DND-41 (cell line): ENCODE data around the gene PTER.
A peak's percentile ranks its signal among the peaks of the same experiment; 100 is the strongest.

Experiments used
- ATAC-seq: fragments of 200-7000 bp; cut with Tn5 transposase; 3 replicates; pipeline ENCODE4 v1.9.1; 2021; ENCODE audit warnings: low read depth; ENCODE audit not compliant: insufficient read depth
- DNase-seq: peaks from one replicate; pipeline ENCODE4 v3.0.0-alpha.2; 2020
- H2AFZ ChIP-seq: 2 replicates; pipeline ENCODE4 v1.6.0; 2012; ENCODE audit warnings: low read depth, low read length
- H3K27ac ChIP-seq: 2 replicates; pipeline ENCODE4 v1.5.1; 2012; ENCODE audit warnings: low read length, inconsistent platforms
- H3K27me3 ChIP-seq: fragments of 200-600 bp; sonication (generic); 2 replicates; pipeline ENCODE4 v1.6.0; 2012; ENCODE audit warnings: low read length, mild to moderate bottlenecking, inconsistent platforms; ENCODE audit not compliant: insufficient read depth, poor library complexity
- H3K36me3 ChIP-seq: 2 replicates; pipeline ENCODE4 v1.5.1; 2012; ENCODE audit warnings: low read length, inconsistent platforms; ENCODE audit not compliant: insufficient read depth
- H3K4me1 ChIP-seq: 2 replicates; pipeline ENCODE4 v1.5.1; 2012; ENCODE audit warnings: mild to moderate bottlenecking, low read length; ENCODE audit not compliant: insufficient read depth
- H3K4me2 ChIP-seq: 2 replicates; pipeline ENCODE4 v1.6.0; 2012; ENCODE audit warnings: mild to moderate bottlenecking, moderate library complexity, low read length, inconsistent platforms; ENCODE audit not compliant: insufficient read depth
- H3K4me3 ChIP-seq, 2 experiments: fragments of 200-600 bp in 1 of 2; shearing (Covaris generic) in 1 of 2; 2 replicates each; pipeline ENCODE4 v1.5.1; 2012 to 2016; ENCODE audit warnings: inconsistent platforms in 2 of 2, low read length in 2 of 2, mild to moderate bottlenecking in 2 of 2, low read depth in 1 of 2, moderate library complexity in 1 of 2
- H3K79me2 ChIP-seq: 2 replicates; pipeline ENCODE4 v1.6.0; 2012; ENCODE audit warnings: low read length, inconsistent platforms; ENCODE audit not compliant: insufficient read depth
- H3K9ac ChIP-seq: 2 replicates; pipeline ENCODE4 v1.6.0; 2012; ENCODE audit warnings: low read depth, mild to moderate bottlenecking, inconsistent platforms, low read length, moderate library complexity
- H3K9me3 ChIP-seq: 2 replicates; pipeline ENCODE4 v1.5.1; 2012; ENCODE audit warnings: low read length, moderate library complexity, mild to moderate bottlenecking, inconsistent platforms; ENCODE audit not compliant: insufficient read depth, severe bottlenecking
- H4K20me1 ChIP-seq: 2 replicates; pipeline ENCODE4 v1.6.0; 2012; ENCODE audit warnings: low read length; ENCODE audit not compliant: insufficient read depth
- EZH2 ChIP-seq: IDR thresholded peaks from 3 replicates; pipeline ENCODE4 v1.6.1; 2012; ENCODE audit warnings: borderline replicate concordance, low read depth, mild to moderate bottlenecking, moderate library complexity, low read length, inconsistent platforms; ENCODE audit not compliant: severe bottlenecking
- TF ChIP-seq, protein P1 (sequence below): IDR thresholded peaks from 2 replicates; pipeline ENCODE4 v1.5.1; 2012; ENCODE audit warnings: borderline replicate concordance, low read length, moderate library complexity, mild to moderate bottlenecking; ENCODE audit not compliant: poor library complexity, severe bottlenecking; ENCODE audit errors: extremely low read depth

PTER gene

DNA sequence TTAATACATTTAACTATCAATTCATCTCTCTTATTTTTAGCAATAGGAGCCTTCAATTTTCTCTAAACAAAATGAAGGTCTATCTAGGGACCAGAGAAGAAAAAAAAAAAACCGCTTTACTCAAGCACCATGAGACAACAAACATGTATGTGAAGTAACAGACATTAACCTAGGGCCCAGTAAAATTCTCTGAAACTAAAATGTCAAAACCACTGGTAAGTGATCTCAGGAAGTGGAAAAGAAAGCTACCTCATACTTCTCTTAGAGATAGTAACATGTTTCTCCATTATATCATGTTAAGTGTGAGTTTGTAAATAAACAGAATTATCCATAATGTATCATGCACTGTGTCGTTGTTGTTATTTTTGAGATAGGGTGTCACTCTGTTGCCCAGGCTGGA lies 35.4 kb upstream of the PTER start:
- ATAC-seq: no peak
- H3K36me3 ChIP-seq: no peaks in the 10 kb centered on the region
- H3K4me3 ChIP-seq: no peak overlapping the region
- no peak for DNase-seq
- H4K20me1 ChIP-seq: no peaks in the 10 kb centered on the region
- H3K4me1 ChIP-seq: no peaks in the 10 kb centered on the region
- H3K27ac ChIP-seq: no peak overlapping the region
- H3K79me2 ChIP-seq: no peaks in the 10 kb centered on the region
- H3K9ac ChIP-seq: no peak overlapping the region
- H3K4me2 ChIP-seq: no peak overlapping the region
- no peaks in the 10 kb centered on the region for H3K9me3 ChIP-seq
- H3K27me3 ChIP-seq: no peaks in the 10 kb centered on the region
- no peak overlapping the region for H2AFZ ChIP-seq
- no peak for TF ChIP-seq EZH2
- TF ChIP-seq, protein P1, sequence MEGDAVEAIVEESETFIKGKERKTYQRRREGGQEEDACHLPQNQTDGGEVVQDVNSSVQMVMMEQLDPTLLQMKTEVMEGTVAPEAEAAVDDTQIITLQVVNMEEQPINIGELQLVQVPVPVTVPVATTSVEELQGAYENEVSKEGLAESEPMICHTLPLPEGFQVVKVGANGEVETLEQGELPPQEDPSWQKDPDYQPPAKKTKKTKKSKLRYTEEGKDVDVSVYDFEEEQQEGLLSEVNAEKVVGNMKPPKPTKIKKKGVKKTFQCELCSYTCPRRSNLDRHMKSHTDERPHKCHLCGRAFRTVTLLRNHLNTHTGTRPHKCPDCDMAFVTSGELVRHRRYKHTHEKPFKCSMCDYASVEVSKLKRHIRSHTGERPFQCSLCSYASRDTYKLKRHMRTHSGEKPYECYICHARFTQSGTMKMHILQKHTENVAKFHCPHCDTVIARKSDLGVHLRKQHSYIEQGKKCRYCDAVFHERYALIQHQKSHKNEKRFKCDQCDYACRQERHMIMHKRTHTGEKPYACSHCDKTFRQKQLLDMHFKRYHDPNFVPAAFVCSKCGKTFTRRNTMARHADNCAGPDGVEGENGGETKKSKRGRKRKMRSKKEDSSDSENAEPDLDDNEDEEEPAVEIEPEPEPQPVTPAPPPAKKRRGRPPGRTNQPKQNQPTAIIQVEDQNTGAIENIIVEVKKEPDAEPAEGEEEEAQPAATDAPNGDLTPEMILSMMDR: no peak

DNA sequence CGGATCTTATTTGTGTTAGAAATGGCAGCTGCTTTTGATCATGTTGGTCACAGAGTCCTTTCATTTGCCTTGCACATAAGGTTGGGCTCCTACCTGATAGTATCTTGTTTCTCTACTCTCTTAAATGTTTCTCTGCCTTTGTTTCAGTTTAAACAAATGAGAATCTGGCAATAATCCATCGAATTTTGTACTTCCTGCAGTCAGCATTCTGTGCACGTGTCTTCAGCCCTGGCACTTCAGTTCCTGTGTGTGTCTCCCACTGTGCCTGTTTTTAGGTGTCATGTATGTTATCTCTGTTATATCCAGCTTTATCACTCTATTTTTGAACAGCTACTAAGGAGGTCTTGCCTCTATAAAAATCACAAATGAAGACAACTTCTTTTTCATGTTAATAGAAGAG lies 28.4 kb upstream of the PTER start:
- Histone ChIP-seq H3K27ac (no peak overlapping the region), H3K27me3 (no peaks in the 10 kb centered on the region), H3K36me3 (no peaks in the 10 kb centered on the region), H3K4me1 (peaks cover 5% of the 10 kb centered on the region; the same call in 1 of the 2 replicates), H3K9ac (no peak overlapping the region), H3K9me3 (no peaks in the 10 kb centered on the region), H3K4me3 (no peak overlapping the region), H3K4me2 (peak overlapping the region; percentile 4; the same call in 1 of the 2 replicates), H2AFZ (no peak overlapping the region), H3K79me2 (no peaks in the 10 kb centered on the region), H4K20me1 (no peaks in the 10 kb centered on the region)
- no peak for TF ChIP-seq EZH2
- TF ChIP-seq, protein P1: no peak
- DNase-seq (no peak), ATAC-seq (no peak)

DNA sequence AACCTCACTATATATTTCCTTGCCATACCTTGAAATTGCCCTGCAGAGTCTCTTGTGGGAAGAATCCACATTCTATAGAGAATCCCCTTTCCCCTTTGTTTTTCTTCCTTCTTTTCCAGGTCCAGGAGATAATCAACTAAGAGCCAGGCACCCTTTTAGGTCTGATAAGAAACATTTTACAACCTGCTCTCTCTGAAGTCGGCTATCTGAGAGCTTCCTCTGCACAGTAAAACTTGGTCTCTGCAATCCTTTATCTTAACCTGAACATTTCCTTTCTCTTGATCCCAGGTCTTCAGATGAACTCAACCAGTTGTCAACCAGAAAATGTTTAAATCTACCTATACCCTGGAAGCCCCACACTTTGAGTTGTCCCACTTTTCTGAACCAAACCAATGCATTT lies 19.5 kb upstream of the PTER start:
- H3K36me3 ChIP-seq: no peaks in the 10 kb centered on the region
- H3K27me3 ChIP-seq: peaks cover 12% of the 10 kb centered on the region
- no peaks in the 10 kb centered on the region for H3K79me2 ChIP-seq
- no peak overlapping the region for H3K27ac ChIP-seq
- no peak overlapping the region for H3K4me2 ChIP-seq
- no peak overlapping the region for H3K4me3 ChIP-seq
- DNase-seq (no peak), ATAC-seq (no peak)
- no peaks in the 10 kb centered on the region for H3K4me1 ChIP-seq
- H3K9me3 ChIP-seq: no peaks in the 10 kb centered on the region
- H4K20me1 ChIP-seq: no peaks in the 10 kb centered on the region
- TF ChIP-seq, protein P1: no peak
- TF ChIP-seq EZH2: no peak
- no peak overlapping the region for H3K9ac ChIP-seq
- no peak overlapping the region for H2AFZ ChIP-seq

DNA sequence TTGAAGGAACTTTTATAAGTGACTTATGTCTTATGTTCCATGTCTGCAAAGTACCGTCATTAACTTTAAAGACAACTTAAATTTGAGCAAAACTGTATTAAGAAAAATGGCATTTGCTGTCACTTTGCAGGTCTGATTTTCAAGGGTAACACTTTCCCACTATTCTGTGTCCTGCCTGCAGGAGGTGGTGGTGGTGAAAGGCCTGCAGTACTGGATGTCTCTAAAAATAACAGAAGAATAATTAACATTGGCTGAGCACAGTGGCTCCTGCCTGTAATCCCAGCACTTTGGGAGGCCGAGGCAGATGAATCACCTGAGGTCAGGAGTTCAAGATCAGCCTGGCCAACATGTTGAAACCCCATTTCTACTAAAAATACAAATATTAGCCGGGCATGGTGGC lies 13.2 kb upstream of the PTER start:
- H2AFZ ChIP-seq: no peak overlapping the region
- H4K20me1 ChIP-seq: no peaks in the 10 kb centered on the region
- H3K36me3 ChIP-seq: no peaks in the 10 kb centered on the region
- ATAC-seq (no peak), DNase-seq (no peak)
- no peaks in the 10 kb centered on the region for H3K79me2 ChIP-seq
- H3K27ac ChIP-seq: no peak overlapping the region
- H3K4me1 ChIP-seq: no peaks in the 10 kb centered on the region
- H3K9ac ChIP-seq: no peak overlapping the region
- no peaks in the 10 kb centered on the region for H3K9me3 ChIP-seq
- no peak overlapping the region for H3K4me3 ChIP-seq
- peaks cover 11% of the 10 kb centered on the region for H3K27me3 ChIP-seq
- no peak for TF ChIP-seq EZH2
- TF ChIP-seq, protein P1: no peak
- H3K4me2 ChIP-seq: no peak overlapping the region
